Ascending aorta (tissue), 2 donors: Measurements from ENCODE around the gene CR1. TPM values are rescaled to one million over a fixed set of nuclear protein-coding genes. Genes with fewer than 3 reads are reported as not detected.

ENCODE experiments used
- DNase-seq, 2 donors: peaks; one replicate each; pipeline ENCODE4 v3.0.0-alpha.2; 2019; ENCODE audit warnings: low spot score in 2 of 2
- H3K27ac ChIP-seq, 2 donors: fragments of 200-600 bp; sonication (generic); one replicate each; pipeline ENCODE4 v1.5.1; 2016 to 2017; ENCODE audit warnings: mild to moderate bottlenecking in 1 of 2
- H3K27me3 ChIP-seq: fragments of 200-600 bp; sonication (generic); one replicate; pipeline ENCODE4 v1.5.1; 2017
- H3K36me3 ChIP-seq, 2 donors: fragments of 200-600 bp; sonication (generic); one replicate each; pipeline ENCODE4 v1.5.1; 2016
- H3K4me1 ChIP-seq, 2 donors: fragments of 200-600 bp; sonication (generic); one replicate each; pipeline ENCODE4 v1.5.1; 2016 to 2017; ENCODE audit warnings: mild to moderate bottlenecking in 1 of 2
- H3K4me3 ChIP-seq, 2 donors: fragments of 200-600 bp; sonication (generic); one replicate each; pipeline ENCODE4 v1.5.1; 2016 to 2017; ENCODE audit warnings: mild to moderate bottlenecking in 1 of 2
- H3K9me3 ChIP-seq, 2 donors: fragments of 200-600 bp; sonication (generic); one replicate each; pipeline ENCODE4 v1.5.1; 2016
- CTCF ChIP-seq, 3 experiments: fragments of 200-600 bp in 2 of 3; fragments of 450-650 bp in 1 of 3; sonication (generic) in 2 of 3; IDR thresholded peaks; one replicate each; pipeline ENCODE4 v1.5.1; 2016 to 2019; ENCODE audit warnings: antibody characterized with exemption in 3 of 3, mild to moderate bottlenecking in 1 of 3, moderate library complexity in 1 of 3
- intact Hi-C: fragments of 100-400 bp; cut with DNase I; formaldehyde crosslinking; loops from one replicate; pipeline ENCODE4 v1.15.1; 2023
- total RNA-seq: library from RNA; depleted of rRNA; stranded (reverse); fragments of >200 nt; gene quantifications from one replicate; pipeline ENCODE4 v1.1.0, GENCODE V29; 2016

The CR1 gene
- total RNA-seq, 1 donor from 2014 or later: 8.4 TPM

DNA sequence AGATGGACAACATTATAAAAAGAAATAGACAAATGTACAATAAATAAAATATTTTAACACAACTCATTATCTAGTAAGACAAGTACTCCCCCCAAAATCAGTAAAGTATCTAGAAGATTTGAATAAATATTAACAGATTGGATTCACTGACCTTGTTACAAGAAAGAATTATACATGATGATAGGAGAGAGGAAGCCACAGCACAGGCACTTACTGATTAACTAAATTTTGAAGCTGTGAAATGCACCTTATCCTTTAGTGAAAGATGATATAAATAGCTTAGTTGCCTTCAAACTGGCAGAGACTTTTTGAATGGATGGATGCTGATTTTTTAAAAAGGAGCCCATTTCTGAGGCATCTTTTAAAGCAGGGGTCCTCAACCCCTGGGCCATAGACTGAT, 8.5 kb downstream of the CR1 start:
- intact Hi-C loops: no loop called here
- Histone ChIP-seq H3K27ac (no peak overlapping the region), H3K27me3 (no peaks in the 10 kb centered on the region), H3K36me3 (no peaks in the 10 kb centered on the region), H3K4me1 (no peaks in the 10 kb centered on the region), H3K4me3 (no peak overlapping the region), H3K9me3 (no peaks in the 10 kb centered on the region)
- no peak for TF ChIP-seq CTCF (IDR thresholded peaks at IDR 0.05)
- DNase-seq: no peak

DNA sequence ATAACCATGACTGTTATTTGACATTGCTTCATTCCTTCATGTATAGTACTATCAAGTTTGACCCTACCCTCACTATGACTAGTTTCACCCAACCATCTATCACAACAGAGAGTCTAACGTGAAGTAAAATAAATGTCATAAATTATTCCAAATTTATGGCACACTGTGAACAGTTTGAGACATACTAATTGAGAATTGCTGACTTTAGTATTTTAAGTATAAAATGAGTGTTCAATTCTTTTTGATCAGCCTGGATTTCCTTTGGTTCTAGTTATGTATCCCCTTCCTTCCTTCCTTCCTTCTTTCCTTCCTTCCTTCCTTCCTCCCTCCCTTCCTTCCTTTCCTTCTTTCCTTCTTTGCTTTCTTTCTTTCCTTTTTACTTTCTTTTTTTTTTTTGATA, 14.5 kb downstream of the CR1 start:
- TF ChIP-seq CTCF (IDR thresholded peaks at IDR 0.05): no peak
- no peak overlapping the region for H3K27ac ChIP-seq
- no peak overlapping the region for H3K4me3 ChIP-seq
- no peaks in the 10 kb centered on the region for H3K36me3 ChIP-seq
- DNase-seq: no peak
- no peaks in the 10 kb centered on the region for H3K27me3 ChIP-seq
- intact Hi-C loops: no loop called here
- no peaks in the 10 kb centered on the region for H3K4me1 ChIP-seq
- H3K9me3 ChIP-seq: no peaks in the 10 kb centered on the region

GRCh38 chr1:207514890-207515289, 18.9 kb downstream of the CR1 start:
- DNase-seq: no peak
- Histone ChIP-seq H3K4me1 (no peaks in the 10 kb centered on the region), H3K9me3 (no peaks in the 10 kb centered on the region), H3K4me3 (no peak overlapping the region), H3K36me3 (no peaks in the 10 kb centered on the region), H3K27me3 (no peaks in the 10 kb centered on the region), H3K27ac (no peak overlapping the region)
- TF ChIP-seq CTCF (IDR thresholded peaks at IDR 0.05): no peak
- intact Hi-C loops: no loop called here

DNA sequence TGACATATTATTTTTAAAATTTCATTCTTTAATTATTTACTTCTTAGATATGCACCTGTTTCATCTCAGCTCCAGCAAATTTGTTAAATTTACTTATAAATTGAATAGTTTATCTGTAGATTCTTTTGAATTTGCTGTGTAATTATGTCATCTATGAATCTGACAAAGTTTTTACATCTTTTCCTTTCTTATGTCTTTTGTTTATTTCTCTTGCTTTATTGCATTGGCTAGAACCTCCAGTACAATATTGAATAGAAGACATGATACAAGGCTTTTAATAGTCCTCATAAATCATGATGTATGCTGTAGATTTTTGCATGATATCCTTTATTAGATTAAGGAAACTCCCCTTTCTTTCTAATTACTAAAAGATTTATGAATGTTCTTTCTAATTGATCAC, 20.8 kb downstream of the CR1 start:
- Histone ChIP-seq H3K27ac (no peak overlapping the region), H3K9me3 (no peaks in the 10 kb centered on the region), H3K4me1 (no peaks in the 10 kb centered on the region), H3K36me3 (no peaks in the 10 kb centered on the region), H3K27me3 (no peaks in the 10 kb centered on the region), H3K4me3 (no peak overlapping the region)
- no peak for TF ChIP-seq CTCF (IDR thresholded peaks at IDR 0.05)
- no peak for DNase-seq
- intact Hi-C loops: no loop called here

- H3K4me3 ChIP-seq: no peak overlapping the region
- H3K27me3 ChIP-seq: no peaks in the 10 kb centered on the region
- H3K27ac ChIP-seq: no peak overlapping the region
- TF ChIP-seq CTCF (IDR thresholded peaks at IDR 0.05): no peak
- intact Hi-C loops: no loop called here
- DNase-seq: no peak
- H3K9me3 ChIP-seq: no peaks in the 10 kb centered on the region
- H3K36me3 ChIP-seq: no peaks in the 10 kb centered on the region
- no peaks in the 10 kb centered on the region for H3K4me1 ChIP-seq
These were observed 22.8 kb downstream of the CR1 start for GRCh38 chr1:207518608-207519236.
